GM19099 (cell line): ENCODE results near the gene SLC35E1.

Experiments used
- POLR2A ChIP-seq: IDR thresholded peaks from 3 replicates; pipeline ENCODE4 v1.6.1; 2011; ENCODE audit warnings: low read depth; ENCODE audit not compliant: insufficient read length; ENCODE audit errors: extremely low read depth

Gene SLC35E1

DNA sequence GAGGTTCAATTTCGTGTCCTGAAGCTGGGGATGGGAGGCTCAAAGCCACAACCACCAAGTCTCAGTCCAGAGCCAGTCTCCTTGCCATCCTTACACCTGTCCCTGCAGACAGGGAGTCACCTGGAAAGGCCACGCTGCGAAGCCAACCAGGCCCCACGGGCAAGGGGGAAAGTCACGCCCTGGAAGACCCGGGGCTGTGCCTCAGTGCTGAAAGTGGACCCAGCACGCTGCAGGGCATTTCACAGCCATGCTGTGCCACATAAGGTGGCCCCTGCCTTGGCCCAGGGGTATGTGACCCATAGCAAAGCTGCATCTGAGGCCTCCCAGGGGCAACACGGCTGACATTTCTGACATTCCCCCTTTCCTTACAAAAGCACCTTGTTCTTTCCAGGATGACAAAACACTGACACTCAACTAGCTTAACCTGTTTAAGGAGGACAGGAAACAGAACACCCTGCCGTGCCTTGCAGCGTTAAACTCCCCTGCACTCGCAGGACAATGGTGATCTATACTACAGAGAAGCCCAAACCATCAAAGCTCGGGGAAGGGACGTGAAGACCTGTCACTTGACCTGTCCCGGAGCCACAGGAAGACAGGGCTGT is 44.8 kb downstream of the SLC35E1 start:
- no peak for TF ChIP-seq POLR2A

DNA sequence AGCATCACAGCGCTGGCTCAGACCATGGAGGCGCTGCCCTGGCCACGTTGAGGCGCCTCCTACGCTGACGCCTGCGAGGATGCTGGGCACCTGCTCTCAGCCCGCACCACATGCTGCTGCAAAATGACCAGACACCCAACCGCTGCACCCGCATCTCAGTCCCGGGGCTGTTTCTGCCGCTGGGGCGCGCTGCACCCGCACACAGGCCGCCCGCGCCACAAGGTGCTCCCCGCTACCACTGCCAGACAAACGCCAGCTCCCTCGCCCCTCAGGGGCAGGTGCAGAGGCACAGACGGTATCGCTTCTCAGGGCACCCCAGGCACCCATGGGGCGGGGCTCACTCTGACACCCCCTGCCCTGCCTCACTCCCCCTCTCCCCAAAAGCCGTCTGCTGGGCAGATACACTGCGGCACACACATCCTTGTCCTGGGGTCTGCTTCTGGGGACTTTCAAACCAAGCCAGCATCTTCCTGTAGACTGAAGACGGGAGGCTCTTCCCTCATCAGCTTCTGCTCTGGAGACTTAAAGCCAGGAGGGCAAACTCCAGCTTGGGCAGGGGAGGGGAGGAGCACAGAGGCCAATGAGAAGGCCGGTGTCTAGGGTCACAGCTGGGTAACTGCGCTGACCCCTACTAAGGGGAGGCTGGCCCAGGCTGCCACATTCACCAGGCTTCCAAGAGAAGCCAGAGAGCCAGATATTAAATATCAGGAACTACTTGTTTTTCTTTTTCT is 46.3 kb downstream of the SLC35E1 start:
- TF ChIP-seq POLR2A: no peak

DNA sequence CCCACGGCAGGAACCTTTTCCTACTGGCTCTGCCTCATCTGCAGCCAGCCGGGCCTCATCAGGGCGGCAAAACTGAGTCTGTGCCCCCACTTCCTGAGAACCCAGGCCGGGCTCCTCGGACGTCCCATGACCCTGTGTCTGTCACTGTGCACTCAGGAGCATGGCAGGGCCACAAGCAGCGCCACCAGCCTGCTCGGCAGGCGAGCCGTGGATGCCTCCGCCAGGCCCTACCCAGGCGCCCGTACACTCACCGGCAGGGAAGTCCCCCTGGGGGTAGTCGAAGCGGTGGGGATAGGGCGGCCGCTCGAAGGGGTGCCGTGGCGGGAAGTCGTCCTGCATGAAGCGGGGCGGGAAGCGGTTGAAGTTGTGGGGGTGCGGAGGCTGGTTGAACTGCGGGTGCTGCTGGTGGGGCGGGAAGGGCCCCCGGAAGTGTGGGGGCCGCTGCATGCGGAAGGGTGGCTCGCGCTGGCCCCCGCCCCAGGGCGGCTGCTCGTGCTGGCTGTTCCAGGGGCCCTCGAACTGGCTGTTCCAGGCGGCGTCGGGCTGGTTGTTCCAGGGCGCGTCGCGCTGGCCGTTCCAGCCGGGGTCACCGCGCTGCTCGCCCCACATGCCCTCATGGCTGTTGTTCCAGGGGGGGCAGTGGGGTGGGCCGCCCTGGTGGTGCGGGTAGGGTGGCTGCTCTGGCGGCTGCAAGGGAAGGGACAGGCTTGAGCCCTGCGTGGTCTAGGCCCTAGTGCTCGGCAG is 47.1 kb downstream of the SLC35E1 start:
- no peak for TF ChIP-seq POLR2A

DNA sequence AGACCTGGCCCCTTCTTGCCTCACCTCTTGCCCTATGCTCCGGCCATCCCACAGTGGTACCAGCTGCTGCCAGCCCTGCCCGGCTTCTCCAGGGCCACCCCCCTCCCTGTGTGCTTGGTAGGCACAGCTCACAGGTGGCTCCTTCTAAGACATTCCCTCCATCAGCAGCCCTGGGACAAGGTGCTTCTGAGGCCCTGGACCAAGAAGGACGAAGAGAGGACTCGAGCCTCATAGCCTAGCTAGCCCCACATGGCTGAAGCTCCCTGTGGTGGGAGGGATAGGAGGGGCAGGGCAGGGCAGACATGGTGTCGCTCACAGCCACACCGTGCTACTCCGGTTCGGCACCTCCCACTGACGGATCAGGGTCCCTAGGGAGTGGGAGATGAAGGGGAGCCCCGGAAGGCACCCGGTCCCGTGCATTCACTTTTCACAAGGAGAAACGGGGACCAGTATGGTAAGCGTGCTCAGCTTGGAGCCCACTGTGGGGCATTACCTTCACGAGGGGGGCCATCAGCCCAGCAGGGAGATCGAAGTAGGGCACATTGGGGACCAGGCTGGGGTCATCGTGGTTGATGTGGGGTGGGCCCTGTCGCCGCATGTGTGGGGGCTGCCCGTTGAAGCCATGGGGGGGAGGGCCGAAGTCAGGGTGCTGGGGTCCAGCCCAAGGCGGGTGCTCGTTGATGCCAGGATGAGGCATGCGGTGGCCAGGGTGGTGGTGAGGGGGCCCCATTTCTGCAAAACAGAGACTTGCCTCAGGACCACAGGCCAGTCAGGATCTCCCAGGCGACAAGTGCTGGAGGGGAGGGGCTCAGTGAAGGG is 49.4 kb downstream of the SLC35E1 start:
- no peak for TF ChIP-seq POLR2A

DNA sequence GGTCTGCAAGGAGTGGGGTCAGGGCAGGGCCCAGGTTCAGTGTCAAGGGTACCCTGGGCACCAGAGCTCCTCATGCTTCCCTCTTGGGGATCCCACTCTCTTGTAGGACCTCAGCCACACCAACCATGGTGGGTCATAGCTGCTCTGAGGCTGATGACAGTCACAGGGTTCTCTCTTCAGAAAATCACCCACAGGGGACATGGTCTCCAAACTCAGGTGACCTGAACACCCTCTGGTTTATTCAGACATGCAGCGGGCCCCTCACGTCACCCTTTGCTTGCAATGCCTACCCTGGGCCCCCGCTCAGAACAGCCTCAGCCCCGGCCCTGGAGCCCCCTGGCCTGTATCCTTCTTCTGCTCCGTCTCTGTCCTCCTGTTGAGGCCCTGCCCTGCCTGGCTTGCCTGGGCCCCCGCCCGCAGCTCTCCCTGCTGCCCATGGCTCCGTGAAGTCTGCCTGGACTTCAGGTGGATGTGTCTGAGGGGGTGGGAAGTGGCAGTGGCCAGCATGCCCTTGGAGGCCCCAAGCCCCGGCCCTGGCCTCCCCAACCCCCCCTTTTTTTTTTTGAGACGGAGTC is 50.4 kb downstream of the SLC35E1 start:
- no peak for TF ChIP-seq POLR2A

DNA sequence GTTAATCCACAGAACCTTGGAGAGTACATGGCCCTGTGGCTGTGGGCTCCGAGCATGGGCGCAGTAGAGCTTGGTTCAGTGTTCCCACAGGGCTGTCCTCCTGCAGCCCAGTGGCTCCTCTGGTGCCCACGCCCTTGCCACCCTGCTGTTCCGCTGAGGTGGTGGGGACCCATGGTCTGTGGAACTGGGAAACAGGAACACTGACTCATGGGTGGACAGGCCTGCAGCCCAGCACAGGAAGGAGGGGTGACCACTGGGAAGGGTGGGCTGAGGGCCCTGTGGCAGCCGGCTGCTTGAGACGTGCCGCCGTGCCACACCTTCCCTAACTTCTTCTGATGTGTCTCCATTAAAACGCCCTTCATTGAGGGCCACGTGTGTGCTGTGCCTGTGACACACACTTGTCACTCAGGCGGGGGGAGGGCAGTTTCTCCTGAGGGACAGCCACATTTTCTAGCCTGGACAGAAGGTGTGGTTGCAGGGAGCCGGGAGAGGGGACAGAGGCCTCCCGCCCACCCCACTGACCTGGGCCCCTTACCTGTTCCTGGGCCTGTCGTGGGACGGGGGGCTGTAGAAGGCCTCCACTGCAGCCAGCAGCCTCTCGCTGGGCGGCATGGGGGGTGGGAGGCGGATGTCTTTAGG is 51.1 kb downstream of the SLC35E1 start:
- TF ChIP-seq POLR2A: no peak

DNA sequence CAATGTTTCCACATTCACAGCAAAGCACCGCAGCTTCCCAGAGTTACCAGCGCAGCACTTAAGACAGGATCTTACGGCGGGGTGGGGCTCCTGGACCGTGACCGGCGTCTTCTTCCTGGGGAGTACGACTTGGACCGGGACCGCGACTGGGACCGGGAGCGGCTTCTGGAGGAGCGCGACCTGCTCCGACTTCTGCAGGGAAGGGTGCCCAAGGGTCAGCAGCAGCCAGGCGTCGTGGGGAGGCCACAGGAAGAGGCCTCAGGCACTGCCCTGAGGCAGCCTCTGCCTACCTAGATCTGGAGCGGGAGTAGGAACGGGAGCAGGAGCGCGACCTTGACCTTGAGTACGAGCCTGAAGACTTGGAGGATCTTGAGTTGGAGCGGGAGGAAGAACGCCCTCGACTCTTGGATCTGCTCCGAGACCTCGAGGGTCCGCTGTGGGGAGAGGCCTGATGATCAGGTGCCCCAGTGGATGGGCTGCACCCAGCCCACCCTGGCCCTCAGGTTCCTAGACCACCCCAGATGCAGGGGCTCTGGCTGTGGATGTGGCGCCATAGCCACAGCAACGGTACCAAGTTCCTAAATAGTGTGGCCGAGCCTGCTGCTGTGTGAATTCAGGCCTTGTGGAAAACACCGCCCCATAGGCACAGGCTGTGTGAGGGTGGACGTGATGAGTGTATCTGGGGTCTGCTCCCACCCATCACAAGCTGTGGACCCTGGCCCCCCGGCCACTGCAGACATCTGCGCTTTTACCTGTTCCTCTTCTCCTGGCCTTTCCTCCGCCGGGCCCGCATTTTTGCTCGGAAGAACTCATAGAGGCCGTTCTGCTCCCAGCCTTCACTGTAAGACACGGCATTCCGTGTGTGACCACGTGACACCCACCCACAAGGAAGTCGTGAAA is 51.9 kb downstream of the SLC35E1 start:
- TF ChIP-seq POLR2A: no peak

DNA sequence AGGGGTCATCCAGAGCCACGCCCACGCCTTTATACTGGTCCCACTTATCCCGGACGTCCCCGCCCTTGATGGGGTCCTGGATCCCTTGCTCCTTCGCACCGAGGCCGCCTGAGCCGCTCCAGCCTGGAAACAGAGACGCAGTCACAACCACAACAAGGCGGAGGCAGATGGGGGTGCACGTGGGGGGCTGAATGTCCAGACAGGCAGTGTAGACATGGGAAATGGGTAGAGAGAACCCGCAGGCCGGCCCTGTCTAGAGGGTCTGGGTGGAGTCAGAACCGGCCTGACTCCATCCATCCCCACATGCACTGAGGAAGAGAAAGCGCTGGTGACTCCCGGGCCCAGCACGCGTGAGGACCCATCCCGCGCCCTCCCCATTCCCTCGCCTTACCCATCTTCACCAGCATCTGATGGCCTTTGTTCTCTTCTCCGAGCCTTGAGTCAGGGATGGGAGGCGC is 53.0 kb downstream of the SLC35E1 start:
- no peak for TF ChIP-seq POLR2A

DNA sequence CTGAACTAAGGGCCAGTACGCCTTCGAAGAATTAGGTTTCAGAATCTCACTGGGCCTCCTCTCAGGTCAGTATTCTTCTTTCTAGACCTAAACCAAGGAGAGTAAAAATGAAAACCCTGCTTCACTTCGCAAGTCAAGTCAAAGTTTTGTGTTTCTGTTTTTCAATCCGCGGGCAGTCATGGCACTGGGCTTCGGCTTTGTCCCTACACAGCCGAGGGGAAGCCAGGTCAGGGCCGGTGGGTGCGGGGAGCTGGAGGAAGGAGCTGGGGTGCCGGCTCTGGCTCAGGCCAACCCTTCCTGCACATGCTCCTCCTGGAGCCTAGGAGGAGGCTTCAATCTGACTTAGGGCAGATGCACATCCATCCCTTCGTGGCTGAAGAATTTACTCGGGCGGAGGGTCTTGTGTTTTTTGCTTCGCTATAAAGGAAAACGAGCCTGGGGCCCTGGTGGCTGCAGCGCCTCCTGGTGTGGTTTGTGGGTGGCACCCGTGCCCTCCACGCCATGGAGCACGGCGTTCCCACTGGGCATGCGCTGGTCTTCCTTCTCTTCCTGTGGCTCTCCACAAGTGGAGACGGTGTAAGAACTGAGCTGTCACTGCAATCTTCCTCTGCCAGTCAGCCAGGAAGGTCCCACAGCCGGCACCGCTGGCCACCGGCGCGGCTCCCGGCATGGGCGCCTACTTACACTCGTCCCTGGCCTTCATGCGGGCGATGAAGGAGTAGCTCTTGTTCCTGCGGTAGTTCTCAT is 53.6 kb downstream of the SLC35E1 start:
- TF ChIP-seq POLR2A: no peak

DNA sequence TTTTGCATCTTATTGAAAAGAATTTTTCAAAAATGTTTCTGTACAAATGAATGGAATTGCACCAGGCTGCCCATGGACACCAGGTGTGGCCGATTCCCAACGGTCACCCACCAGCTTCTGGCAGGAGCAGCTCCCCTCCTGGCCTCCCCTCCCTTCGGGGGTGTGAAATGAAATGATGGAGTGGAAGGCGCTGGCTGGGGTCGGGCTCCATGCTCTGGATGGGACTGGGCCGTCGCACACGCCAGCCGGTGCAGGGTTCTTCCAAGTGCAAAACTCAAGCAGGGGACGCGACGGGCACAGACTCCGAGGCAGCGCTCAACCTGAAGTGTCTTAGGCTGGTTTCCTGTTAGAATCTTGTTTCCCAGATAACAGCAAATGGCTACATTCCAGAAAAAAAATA is 54.2 kb downstream of the SLC35E1 start:
- no peak for TF ChIP-seq POLR2A

DNA sequence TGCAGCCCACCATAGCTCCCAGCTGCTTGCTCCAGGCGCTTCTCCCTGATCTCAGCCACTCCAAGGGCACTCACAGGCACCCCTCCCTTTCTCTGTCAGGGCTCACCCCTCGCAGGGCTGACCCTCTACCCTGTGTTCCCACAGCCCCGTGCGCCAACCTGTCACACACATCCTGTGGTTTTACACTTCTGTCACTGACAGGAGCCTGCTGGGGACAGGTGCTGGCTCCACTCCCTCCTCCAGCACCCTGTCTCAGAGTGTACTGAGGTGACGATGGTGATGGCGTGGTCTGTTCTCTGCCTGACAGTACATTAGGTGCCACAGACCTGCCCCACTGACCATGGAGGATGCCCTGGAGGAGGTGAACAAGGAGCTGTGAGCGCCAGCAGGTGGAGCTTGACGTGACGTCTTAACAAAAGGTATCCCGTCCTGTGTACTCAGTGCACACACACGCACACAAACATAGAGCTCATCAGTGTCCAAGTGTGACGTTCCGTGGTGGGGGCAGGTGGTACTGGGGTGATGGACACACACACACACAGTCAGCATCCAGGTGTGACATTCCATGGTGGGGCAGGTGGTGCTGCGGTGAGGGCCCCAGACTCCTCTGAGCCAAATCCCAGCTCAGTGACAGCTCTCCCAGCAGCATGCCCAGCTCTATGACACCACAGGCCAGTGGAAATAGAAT is 55.1 kb downstream of the SLC35E1 start:
- TF ChIP-seq POLR2A: no peak

DNA sequence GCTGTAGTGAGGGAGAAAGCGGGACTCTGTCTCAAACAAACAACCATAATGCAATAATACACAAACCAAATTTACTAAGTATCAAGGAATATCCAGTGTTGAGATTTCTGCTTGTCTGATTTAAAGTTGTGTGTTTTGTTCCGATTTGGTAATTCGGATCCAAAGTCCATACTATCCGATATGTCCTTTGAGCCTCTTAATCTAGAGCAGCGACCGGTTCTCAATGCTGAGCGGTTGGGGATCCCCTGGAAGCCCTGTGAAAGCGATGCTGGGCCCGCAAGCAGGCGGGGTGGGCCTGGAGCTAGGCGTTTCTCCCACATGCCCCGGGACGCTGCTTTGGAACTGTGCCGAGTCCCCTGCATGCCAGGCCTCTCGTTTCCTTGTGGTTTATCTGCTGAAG is 55.8 kb downstream of the SLC35E1 start:
- TF ChIP-seq POLR2A: no peak
